Endometrial microvascular endothelial cells (primary cell): ENCODE results near the gene SPATS1. TPM values are rescaled to one million over a fixed set of nuclear protein-coding genes. Genes with fewer than 3 reads are reported as not detected.

Experiments used
- in situ Hi-C: cut with HindIII; loops from 2 replicates; pipeline ENCODE4 v1.10.0; 2017; ENCODE audit warnings: low sequenced_read_pairs, low pct_unique_long_range_greater_than_20kb; ENCODE audit errors: inconsistent ontology term
- total RNA-seq: library from RNA; depleted of rRNA; stranded (reverse); fragments of >200 nt; gene quantifications from one replicate; pipeline ENCODE4 v1.2.3, GENCODE V29; 2015; ENCODE audit errors: inconsistent ontology term

Gene SPATS1
- not detected for total RNA-seq

GRCh38 chr6:44342489-44342888, at the start of gene SPATS1:
TSS of gene SPATS1 (plus strand) at chr6:44342650. CDS start at chr6:44343096, 446 bp downstream.
- in situ Hi-C loops: loop anchor here (10.0 kb wide), 1 partner anchor 58 kb away; no protein-coding TSS in a partner anchor

- in situ Hi-C loops: no loop called here
Measured at GRCh38 chr6:44292661-44293365, 49.6 kb upstream of the SPATS1 start.

GRCh38 chr6:44294832-44295791, 47.3 kb upstream of the SPATS1 start:
- in situ Hi-C loops: no loop called here

- in situ Hi-C loops: no loop called here
Measured at GRCh38 chr6:44297063-44298038, 45.1 kb upstream of the SPATS1 start.

- in situ Hi-C loops: no loop called here
Measured at GRCh38 chr6:44298055-44298803, 44.2 kb upstream of the SPATS1 start.

GRCh38 chr6:44298864-44299263, 43.6 kb upstream of the SPATS1 start:
- in situ Hi-C loops: no loop called here

- in situ Hi-C loops: no loop called here
Measured at GRCh38 chr6:44300292-44300823, 42.1 kb upstream of the SPATS1 start.

GRCh38 chr6:44301106-44301505, 41.3 kb upstream of the SPATS1 start:
- in situ Hi-C loops: no loop called here

- in situ Hi-C loops: no loop called here
Measured at GRCh38 chr6:44301782-44302564, 40.5 kb upstream of the SPATS1 start.

GRCh38 chr6:44302856-44303255, 39.6 kb upstream of the SPATS1 start:
- in situ Hi-C loops: no loop called here

- in situ Hi-C loops: no loop called here
Measured at GRCh38 chr6:44303842-44304241, 38.6 kb upstream of the SPATS1 start.

GRCh38 chr6:44304282-44305199, 37.9 kb upstream of the SPATS1 start:
- in situ Hi-C loops: no loop called here

- in situ Hi-C loops: no loop called here
Measured at GRCh38 chr6:44305200-44305725, 37.2 kb upstream of the SPATS1 start.

- in situ Hi-C loops: no loop called here
Measured at GRCh38 chr6:44306710-44307109, 35.7 kb upstream of the SPATS1 start.

- in situ Hi-C loops: no loop called here
Measured at GRCh38 chr6:44307217-44307616, 35.2 kb upstream of the SPATS1 start.

GRCh38 chr6:44309092-44309491, 33.4 kb upstream of the SPATS1 start:
- in situ Hi-C loops: no loop called here
